Activated CD4-positive, alpha-beta T cell treated with anti-CD3 and anti-CD28 coated beads for 4 hours (primary cell): Measurements from ENCODE around the gene PI4KA.
"Not testable (repeated sequence)": the region's sequence is repeated elsewhere in the genome, so short reads cannot be mapped to it uniquely, and the experiment has no call there.

Experiments
- DNase-seq, 2 donors: peaks; one replicate each; pipeline ENCODE4 v3.0.0-alpha.2; 2020

The PI4KA gene

GRCh38 chr22:20720692-20721408, 137.8 kb downstream of the PI4KA start:
- DNase-seq = no peak

GRCh38 chr22:20718727-20719126, 139.9 kb downstream of the PI4KA start:
- DNase-seq = not testable (repeated sequence)

- DNase-seq = not testable (repeated sequence)
Measured at GRCh38 chr22:20717981-20718380, 140.6 kb downstream of the PI4KA start.

- DNase-seq = not testable (repeated sequence)
Measured at GRCh38 chr22:20717213-20717866, 141.3 kb downstream of the PI4KA start.

GRCh38 chr22:20713116-20713515, 145.5 kb downstream of the PI4KA start:
- DNase-seq = not testable (repeated sequence)

- not testable (repeated sequence) for DNase-seq
Measured at GRCh38 chr22:20709966-20710365, 148.6 kb downstream of the PI4KA start.

- DNase-seq = not testable (repeated sequence)
Measured at GRCh38 chr22:20707549-20708118, 151.0 kb downstream of the PI4KA start.

- peak; percentile 15 to 20 for DNase-seq
Measured at GRCh38 chr22:20703816-20704609, 154.6 kb downstream of the PI4KA start.

- peak in 1 of 2 donors; percentile 69 for DNase-seq
Measured at GRCh38 chr22:20703414-20703806, 155.2 kb downstream of the PI4KA start.

GRCh38 chr22:20702546-20703413, 155.8 kb downstream of the PI4KA start:
- DNase-seq = peak; percentile 98 to 99

GRCh38 chr22:20702175-20702545, 156.5 kb downstream of the PI4KA start:
- DNase-seq = not testable (repeated sequence)

- not testable (repeated sequence) for DNase-seq
Measured at GRCh38 chr22:20701680-20702136, 156.9 kb downstream of the PI4KA start.

- DNase-seq = not testable (repeated sequence)
Measured at GRCh38 chr22:20700347-20700746, 158.3 kb downstream of the PI4KA start.

GRCh38 chr22:20699856-20700255, 158.8 kb downstream of the PI4KA start:
- DNase-seq = not testable (repeated sequence)

- DNase-seq = peak; percentile 26 to 75
Measured at GRCh38 chr22:20697481-20698113, 161.0 kb downstream of the PI4KA start.

- DNase-seq = not testable (repeated sequence)
Measured at GRCh38 chr22:20696056-20696455, 162.6 kb downstream of the PI4KA start.

- not testable (repeated sequence) for DNase-seq
Measured at GRCh38 chr22:20695205-20695604, 163.4 kb downstream of the PI4KA start.

GRCh38 chr22:20694256-20694655, 164.4 kb downstream of the PI4KA start:
- not testable (repeated sequence) for DNase-seq

GRCh38 chr22:20692926-20693325, 165.7 kb downstream of the PI4KA start:
- not testable (repeated sequence) for DNase-seq

GRCh38 chr22:20690586-20691317, 167.9 kb downstream of the PI4KA start:
- DNase-seq = not testable (repeated sequence)
